IPS-20b (cell line): ENCODE data around the gene HMG20A.
"Not testable (repeated sequence)": the region's sequence is repeated elsewhere in the genome, so short reads cannot be mapped to it uniquely, and the experiment has no call there.

Source experiments
- H3K27ac ChIP-seq: one replicate; pipeline ENCODE4 v1.5.1; 2013; ENCODE audit warnings: low read length
- H3K27me3 ChIP-seq: 2 replicates; pipeline ENCODE4 v1.6.1; 2013; ENCODE audit warnings: mild to moderate bottlenecking, low read length, inconsistent platforms; ENCODE audit not compliant: insufficient read depth
- H3K36me3 ChIP-seq: 2 replicates; pipeline ENCODE4 v1.6.1; 2013; ENCODE audit warnings: low read depth, mild to moderate bottlenecking, inconsistent platforms, low read length, moderate library complexity; ENCODE audit not compliant: insufficient read depth
- H3K4me1 ChIP-seq: 2 replicates; pipeline ENCODE4 v1.6.1; 2013; ENCODE audit warnings: mild to moderate bottlenecking, control low read depth, inconsistent platforms, low read length, moderate library complexity; ENCODE audit not compliant: insufficient read depth
- H3K4me3 ChIP-seq: 2 replicates; pipeline ENCODE4 v1.5.1; 2013; ENCODE audit warnings: mild to moderate bottlenecking, low read length, inconsistent platforms
- H3K9ac ChIP-seq: 2 replicates; pipeline ENCODE4 v1.6.1; 2013; ENCODE audit warnings: low read depth, mild to moderate bottlenecking, inconsistent platforms, low read length, moderate library complexity
- H3K9me3 ChIP-seq: 2 replicates; pipeline ENCODE4 v1.6.1; 2013; ENCODE audit warnings: mild to moderate bottlenecking, low read depth, low read length, inconsistent platforms; ENCODE audit not compliant: insufficient read depth

The HMG20A gene

DNA sequence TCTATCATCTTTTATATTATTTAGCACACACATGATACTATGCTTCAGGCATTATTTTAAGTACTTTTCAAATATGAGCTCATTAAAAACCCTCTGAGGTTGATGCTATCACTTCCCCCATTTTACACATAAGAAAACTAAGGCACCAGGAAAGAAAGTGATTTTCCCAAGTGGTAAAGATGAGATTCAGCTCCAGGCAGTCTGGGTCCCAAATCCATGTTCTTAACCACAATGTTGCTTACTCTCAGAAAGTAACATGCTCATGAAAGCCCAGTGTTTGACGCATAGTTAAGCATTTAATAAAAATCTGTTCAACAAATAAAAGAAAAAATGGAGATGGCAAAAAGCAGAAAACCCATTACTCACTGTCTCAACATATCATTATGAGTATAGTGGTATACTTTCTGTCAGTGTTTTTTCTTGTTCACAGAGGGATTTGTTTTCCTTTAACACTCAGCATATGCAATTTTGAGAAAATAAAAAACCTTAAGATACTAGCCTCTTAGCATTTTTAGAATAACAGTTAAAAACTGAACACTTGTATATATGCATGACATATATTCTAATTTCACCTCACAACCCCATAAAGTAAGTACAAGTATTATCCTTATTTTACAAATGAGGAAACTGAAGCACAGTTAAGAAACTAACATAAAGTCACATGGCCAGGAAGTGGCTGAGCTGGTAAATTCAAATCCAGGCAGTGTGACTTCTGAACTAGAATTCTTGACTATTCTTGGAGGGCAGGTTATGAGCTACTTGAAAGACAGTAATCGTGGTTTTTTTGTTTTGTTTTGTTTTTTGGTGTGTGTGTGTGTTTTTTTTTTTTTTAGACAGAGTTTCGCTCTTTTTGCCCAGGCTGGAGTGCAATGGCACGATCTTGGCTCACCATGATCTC lies 11.2 kb upstream of the HMG20A start:
- Histone ChIP-seq H3K27me3 (no peaks in the 10 kb centered on the region), H3K36me3 (no peaks in the 10 kb centered on the region), H3K9me3 (no peaks in the 10 kb centered on the region), H3K4me1 (peaks cover 20% of the 10 kb centered on the region; the same call in 1 of the 2 replicates), H3K4me3 (no peak overlapping the region), H3K27ac (no peak overlapping the region), H3K9ac (no peak overlapping the region)

GRCh38 chr15:77410157-77410500 lies 10.6 kb upstream of the HMG20A start:
- not testable (repeated sequence) for H3K9me3 ChIP-seq, H3K27me3 ChIP-seq, H3K4me3 ChIP-seq, H3K36me3 ChIP-seq, H3K9ac ChIP-seq, H3K27ac ChIP-seq
- peaks cover 20% of the 10 kb centered on the region; the same call in 1 of the 2 replicates for H3K4me1 ChIP-seq

GRCh38 chr15:77410701-77411618 lies 9.7 kb upstream of the HMG20A start:
- no peak overlapping the region for H3K9ac ChIP-seq
- no peaks in the 10 kb centered on the region for H3K27me3 ChIP-seq
- H3K4me3 ChIP-seq = no peak overlapping the region
- H3K4me1 ChIP-seq = peaks cover 16% of the 10 kb centered on the region
- H3K27ac ChIP-seq = no peak overlapping the region
- H3K36me3 ChIP-seq = no peaks in the 10 kb centered on the region
- H3K9me3 ChIP-seq = no peaks in the 10 kb centered on the region

- Histone ChIP-seq H3K36me3 (no peaks in the 10 kb centered on the region), H3K27me3 (no peaks in the 10 kb centered on the region), H3K9ac (no peak overlapping the region), H3K4me3 (no peak overlapping the region), H3K9me3 (no peaks in the 10 kb centered on the region), H3K27ac (no peak overlapping the region), H3K4me1 (peaks cover 19% of the 10 kb centered on the region)
Observed at GRCh38 chr15:77411619-77411976, 9.1 kb upstream of the HMG20A start.

- no peak overlapping the region for H3K27ac ChIP-seq
- H3K4me1 ChIP-seq = peaks cover 28% of the 10 kb centered on the region
- H3K4me3 ChIP-seq = no peak overlapping the region
- no peaks in the 10 kb centered on the region for H3K36me3 ChIP-seq
- H3K27me3 ChIP-seq = no peaks in the 10 kb centered on the region
- H3K9me3 ChIP-seq = no peaks in the 10 kb centered on the region
- H3K9ac ChIP-seq = no peak overlapping the region
Observed at GRCh38 chr15:77412972-77413698, 7.6 kb upstream of the HMG20A start.

- Histone ChIP-seq H3K9ac (no peak overlapping the region), H3K36me3 (no peaks in the 10 kb centered on the region), H3K4me3 (no peak overlapping the region), H3K27me3 (0 out of 2 replicates have a peak, but pooled peaks cover 6% of the 10 kb centered on the region), H3K4me1 (peaks cover 35% of the 10 kb centered on the region), H3K9me3 (no peaks in the 10 kb centered on the region), H3K27ac (no peak overlapping the region)
Observed at GRCh38 chr15:77413699-77414349, 6.9 kb upstream of the HMG20A start.

DNA sequence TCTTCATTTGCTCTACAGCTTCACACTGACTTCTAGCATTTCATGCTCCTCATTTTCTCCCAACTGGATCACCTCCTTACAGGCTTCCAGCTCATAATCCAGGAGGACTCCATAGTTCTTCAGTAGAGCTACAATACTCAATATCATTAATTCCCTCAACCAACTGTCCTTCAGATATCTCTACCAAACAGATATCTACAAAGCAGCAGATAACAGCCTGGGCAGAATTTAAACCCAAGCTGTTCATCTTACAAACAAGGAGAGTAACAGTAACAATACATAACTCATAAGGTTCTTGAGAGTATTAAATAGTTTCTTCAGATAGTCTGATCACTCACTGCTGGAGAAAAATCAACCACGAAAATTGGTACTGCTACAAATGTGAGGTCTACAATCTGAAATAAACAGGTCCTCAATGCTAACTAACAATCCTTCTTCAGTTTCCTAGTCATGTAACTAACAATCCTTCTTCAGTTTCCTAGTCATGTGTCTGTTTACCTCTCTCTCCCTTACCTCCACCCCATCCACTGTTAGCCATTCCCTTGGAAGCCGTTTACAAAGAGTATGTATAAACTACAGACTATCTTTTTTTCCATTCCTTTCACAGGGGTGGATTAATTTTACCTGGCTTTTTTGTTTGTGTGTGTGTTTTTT lies 5.8 kb upstream of the HMG20A start:
- Histone ChIP-seq H3K27me3 (0 out of 2 replicates have a peak, but pooled peaks cover 9% of the 10 kb centered on the region), H3K9me3 (no peaks in the 10 kb centered on the region), H3K4me1 (peaks cover 30% of the 10 kb centered on the region), H3K9ac (no peak overlapping the region), H3K4me3 (no peak overlapping the region), H3K36me3 (no peaks in the 10 kb centered on the region), H3K27ac (no peak overlapping the region)

DNA sequence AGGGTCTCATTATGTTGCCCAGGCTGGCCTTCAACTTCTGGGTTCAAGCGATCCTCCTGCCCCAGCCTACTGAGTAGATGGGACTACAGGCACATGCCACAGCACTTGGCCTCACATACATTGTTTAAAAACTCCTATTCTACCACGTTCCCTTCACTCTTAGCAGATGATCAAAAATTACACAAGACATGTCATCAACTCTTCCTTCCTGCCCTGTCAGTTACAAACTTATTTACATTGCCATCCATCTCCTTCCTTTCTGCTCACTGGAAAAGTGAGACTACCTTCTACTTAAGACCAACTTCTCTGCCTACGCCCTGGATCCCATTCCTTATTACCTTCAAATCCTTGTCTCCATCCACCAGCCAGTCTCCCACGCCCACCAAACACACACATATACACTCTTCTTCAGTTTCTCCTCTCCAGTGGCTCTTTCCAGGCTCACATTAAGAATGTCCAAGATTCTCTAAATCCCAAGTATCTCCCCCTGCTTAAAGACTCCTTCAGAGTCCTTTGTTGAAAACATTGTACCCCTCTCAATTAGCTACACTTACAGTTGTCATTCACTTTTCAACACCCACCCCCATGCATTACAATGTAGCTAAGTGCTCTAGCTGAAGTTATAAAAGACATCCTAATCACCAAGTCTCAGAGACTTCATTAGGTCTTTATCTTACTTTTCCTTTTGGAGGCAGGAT lies 5.1 kb upstream of the HMG20A start:
- H3K9ac ChIP-seq = no peak overlapping the region
- no peak overlapping the region for H3K27ac ChIP-seq
- no peaks in the 10 kb centered on the region for H3K36me3 ChIP-seq
- H3K4me1 ChIP-seq = peaks cover 30% of the 10 kb centered on the region
- H3K9me3 ChIP-seq = no peaks in the 10 kb centered on the region
- 0 out of 2 replicates have a peak overlapping the region, but pooled peaks have one; percentile 7 for H3K4me3 ChIP-seq
- 0 out of 2 replicates have a peak, but pooled peaks cover 9% of the 10 kb centered on the region for H3K27me3 ChIP-seq

DNA sequence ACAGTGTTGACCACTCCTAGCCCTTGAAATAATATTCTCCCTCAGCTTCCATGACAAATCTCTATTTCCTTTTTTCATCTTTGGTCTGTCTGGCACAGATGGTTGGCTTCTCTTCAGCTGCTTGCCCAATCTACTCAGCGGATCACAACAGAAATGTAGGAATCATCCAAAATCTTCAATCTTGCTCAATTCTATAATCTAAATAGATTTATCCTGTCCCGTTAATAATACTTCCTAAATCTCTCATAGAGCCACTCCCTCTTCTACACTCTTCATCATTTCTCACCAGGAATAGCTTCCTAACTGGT lies 4.6 kb upstream of the HMG20A start:
- Histone ChIP-seq H3K27me3 (0 out of 2 replicates have a peak, but pooled peaks cover 9% of the 10 kb centered on the region), H3K36me3 (no peaks in the 10 kb centered on the region), H3K9ac (no peak overlapping the region), H3K4me1 (peaks cover 30% of the 10 kb centered on the region), H3K9me3 (no peaks in the 10 kb centered on the region), H3K27ac (no peak overlapping the region), H3K4me3 (0 out of 2 replicates have a peak overlapping the region, but pooled peaks have one; percentile 7)

GRCh38 chr15:77416954-77417353 lies 3.7 kb upstream of the HMG20A start:
- H3K4me3 ChIP-seq = no peak overlapping the region
- 0 out of 2 replicates have a peak, but pooled peaks cover 9% of the 10 kb centered on the region for H3K27me3 ChIP-seq
- H3K9ac ChIP-seq = no peak overlapping the region
- no peak overlapping the region for H3K27ac ChIP-seq
- no peaks in the 10 kb centered on the region for H3K9me3 ChIP-seq
- H3K36me3 ChIP-seq = no peaks in the 10 kb centered on the region
- H3K4me1 ChIP-seq = peaks cover 26% of the 10 kb centered on the region
